KOPT-K1 (cell line): ENCODE data around the gene SYTL3.

Experiments
- H3K27ac ChIP-seq: fragments of 200-600 bp; sonication (generic); 2 replicates; pipeline ENCODE4 v1.5.1; 2016; ENCODE audit warnings: antibody characterized with exemption, mild to moderate bottlenecking, low read depth, low read length; ENCODE audit not compliant: poor library complexity, severe bottlenecking
- H3K36me3 ChIP-seq: fragments of 200-600 bp; sonication (generic); 2 replicates; pipeline ENCODE4 v1.5.1; 2017; ENCODE audit warnings: antibody characterized with exemption, mild to moderate bottlenecking, low read length, moderate library complexity; ENCODE audit not compliant: insufficient read depth
- H3K9me3 ChIP-seq: fragments of 200-600 bp; sonication (generic); 2 replicates; pipeline ENCODE4 v1.5.1; 2017; ENCODE audit warnings: antibody characterized with exemption, low read length, mild to moderate bottlenecking; ENCODE audit not compliant: insufficient read depth, poor library complexity, severe bottlenecking

SYTL3 gene

GRCh38 chr6:158808941-158809678 is 159.3 kb downstream of the SYTL3 start:
- Histone ChIP-seq H3K36me3 (peaks cover 84% of the 10 kb centered on the region), H3K9me3 (no peaks in the 10 kb centered on the region), H3K27ac (no peak overlapping the region)

DNA sequence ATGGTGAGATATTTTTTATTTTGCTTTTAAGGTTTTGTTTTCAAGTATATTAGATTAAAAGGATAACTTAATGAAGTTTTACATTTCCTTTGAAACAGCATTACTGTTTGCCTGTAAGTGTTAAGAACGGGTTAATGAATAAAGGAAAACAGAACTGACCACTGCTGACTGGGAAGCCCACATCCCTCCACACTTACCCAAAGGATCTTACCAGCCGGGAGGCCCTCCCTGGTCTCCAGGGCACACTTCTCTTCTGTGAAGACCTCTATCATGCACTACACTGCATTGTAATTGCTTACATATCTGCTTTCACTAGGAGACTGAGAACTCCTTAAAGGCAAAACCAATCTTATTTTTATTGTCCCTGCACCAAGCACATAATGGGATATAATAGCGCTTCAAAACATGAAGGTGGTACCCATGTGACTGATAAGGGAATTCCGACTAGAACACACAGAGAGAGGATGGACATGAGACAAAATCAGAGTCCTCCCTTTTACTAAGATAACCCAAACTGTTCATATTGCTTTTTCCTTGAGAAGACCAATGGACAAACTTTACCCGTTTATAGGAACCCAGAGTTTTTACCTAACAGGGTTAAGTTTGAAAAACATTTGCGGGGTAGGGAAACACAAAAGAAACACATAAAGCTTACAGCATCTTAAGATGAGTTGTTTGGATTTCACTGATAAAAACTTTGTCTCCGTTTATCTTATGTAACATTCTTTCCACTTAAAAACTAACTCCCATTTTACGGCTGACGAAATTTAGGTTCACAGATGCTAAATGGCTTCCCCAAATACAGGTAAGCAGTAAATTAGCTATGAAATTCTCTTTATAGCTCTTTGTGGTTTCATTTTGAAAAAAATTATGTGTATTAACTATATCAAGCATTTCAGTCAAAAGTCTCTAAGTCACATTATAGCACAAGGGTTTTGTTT is 160.6 kb downstream of the SYTL3 start:
- Histone ChIP-seq H3K27ac (no peak overlapping the region), H3K36me3 (peaks cover 97% of the 10 kb centered on the region), H3K9me3 (no peaks in the 10 kb centered on the region)

DNA sequence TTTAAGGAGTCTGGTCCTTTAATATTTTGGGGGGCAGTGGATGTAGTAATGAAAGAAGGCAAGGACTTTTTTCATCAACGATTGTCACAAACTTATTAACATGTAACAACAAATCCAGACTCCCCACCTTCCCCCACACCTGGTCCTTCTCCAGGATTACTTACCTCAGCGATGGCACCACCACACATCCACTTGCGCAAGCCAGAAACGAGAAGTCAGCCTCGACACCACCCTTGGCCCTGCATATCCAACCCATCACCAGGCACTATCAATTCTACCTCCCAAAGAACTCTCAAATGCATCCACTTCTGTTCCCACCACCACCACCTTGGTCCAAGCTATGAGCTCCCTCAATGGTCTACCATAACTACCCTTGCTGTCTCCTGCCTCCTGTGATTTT is 162.8 kb downstream of the SYTL3 start:
- Histone ChIP-seq H3K27ac (no peak overlapping the region), H3K36me3 (peaks cover 100% of the 10 kb centered on the region), H3K9me3 (no peaks in the 10 kb centered on the region)

DNA sequence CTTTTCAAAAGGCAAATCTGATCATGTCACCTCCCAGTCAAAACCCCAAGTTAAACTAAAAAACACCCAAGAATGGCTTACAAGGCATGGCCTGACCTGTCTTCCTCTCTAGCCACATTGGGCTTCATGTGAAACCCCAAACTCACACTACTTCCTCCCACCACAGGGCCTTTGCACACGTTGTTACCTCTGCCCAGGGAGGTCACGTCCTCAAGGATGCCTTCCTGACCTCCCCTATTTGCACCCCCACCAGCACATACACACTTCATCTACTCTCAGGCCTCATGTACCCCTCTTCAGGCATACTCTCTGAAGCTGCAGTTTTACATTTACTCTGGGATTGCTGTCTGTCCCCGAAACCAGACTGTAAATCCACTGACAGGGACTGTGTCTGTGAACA is 163.2 kb downstream of the SYTL3 start:
- no peaks in the 10 kb centered on the region for H3K9me3 ChIP-seq
- no peak overlapping the region for H3K27ac ChIP-seq
- peaks cover 99% of the 10 kb centered on the region for H3K36me3 ChIP-seq
